Bronchial epithelial cell (primary cell): ENCODE results near the gene POLR2H. TPM values are rescaled to one million over a fixed set of nuclear protein-coding genes. Genes with fewer than 3 reads are reported as not detected.

Experiments
- DNase-seq: peaks from one replicate; pipeline ENCODE4 v3.0.0-alpha.2; 2010; ENCODE audit warnings: low read depth
- FAIRE-seq: peaks from 2 replicates; lab custom pipeline; 2011; peaks lifted over from hg19 to GRCh38; lab: Jason Lieb, UNC
- H3K27me3 ChIP-seq: 2 replicates; pipeline ENCODE4 v1.5.1; 2011; ENCODE audit warnings: low read length; ENCODE audit not compliant: control insufficient read depth, insufficient read depth
- H3K36me3 ChIP-seq: 2 replicates; pipeline ENCODE4 v1.5.1; 2011; ENCODE audit warnings: low read length; ENCODE audit not compliant: control insufficient read depth, insufficient read depth
- H3K4me3 ChIP-seq: 2 replicates; pipeline ENCODE4 v1.5.1; 2011; ENCODE audit warnings: mild to moderate bottlenecking, low read depth, low read length, control low read depth
- CTCF ChIP-seq: IDR thresholded peaks from 2 replicates; pipeline ENCODE4 v1.5.1; 2011; ENCODE audit warnings: mild to moderate bottlenecking, moderate library complexity, low read length, control low read depth, inconsistent platforms; ENCODE audit not compliant: insufficient read depth, severe bottlenecking
- total RNA-seq: library from RNA; depleted of rRNA; stranded (reverse); fragments of >200 nt; gene quantifications from 2 replicates; pipeline ENCODE4 v1.2.1, GENCODE V29; 2014

Gene POLR2H
- total RNA-seq, 1 donor from 2014 or later = 112 TPM

- DNase-seq = no peak
- FAIRE-seq = no peak
- Histone ChIP-seq H3K27me3 (no peaks in the 10 kb centered on the region), H3K36me3 (peaks cover 2% of the 10 kb centered on the region), H3K4me3 (no peak overlapping the region)
- TF ChIP-seq CTCF = no peak
Observed at GRCh38 chr3:184352149-184352785, 9.2 kb upstream of the POLR2H start.

- no peaks in the 10 kb centered on the region for H3K27me3 ChIP-seq
- FAIRE-seq = no peak
- TF ChIP-seq CTCF = no peak
Observed at GRCh38 chr3:184352897-184353545, 8.5 kb upstream of the POLR2H start.

GRCh38 chr3:184353546-184353941 is 8.0 kb upstream of the POLR2H start:
- FAIRE-seq (no peak), DNase-seq (no peak)
- Histone ChIP-seq H3K27me3 (no peaks in the 10 kb centered on the region), H3K4me3 (no peak overlapping the region), H3K36me3 (peaks cover 4% of the 10 kb centered on the region)
- TF ChIP-seq CTCF = no peak

More at GRCh38 chr3:184352897-184353545, 8.5 kb upstream of the POLR2H start:
- H3K36me3 ChIP-seq = peaks cover 4% of the 10 kb centered on the region
- H3K4me3 ChIP-seq = no peak overlapping the region
- DNase-seq = no peak

GRCh38 chr3:184354121-184354728 is 7.3 kb upstream of the POLR2H start:
- FAIRE-seq (no peak), DNase-seq (no peak)
- TF ChIP-seq CTCF = peak; percentile 85
- Histone ChIP-seq H3K36me3 (peaks cover 4% of the 10 kb centered on the region), H3K27me3 (no peaks in the 10 kb centered on the region), H3K4me3 (no peak overlapping the region)

GRCh38 chr3:184354754-184355153 is 6.8 kb upstream of the POLR2H start:
- H3K27me3 ChIP-seq = no peaks in the 10 kb centered on the region
- no peak overlapping the region for H3K4me3 ChIP-seq
- FAIRE-seq (no peak), DNase-seq (no peak)
- TF ChIP-seq CTCF = no peak
- peaks cover 4% of the 10 kb centered on the region for H3K36me3 ChIP-seq
